Measurements from ENCODE around the gene IFNA14.
A peak's percentile ranks its signal among the peaks of the same experiment; 100 is the strongest.

Gene IFNA14

GRCh38 chr9:21266733-21267484 is 27.1 kb upstream of the IFNA14 start:
- no peak overlapping the region for H3K27ac ChIP-seq

GRCh38 chr9:21265421-21266189 is 25.8 kb upstream of the IFNA14 start:
- H3K27ac ChIP-seq: no peak overlapping the region
- no peak for TF ChIP-seq CTCF (IDR thresholded peaks at IDR 0.05)
- no peak for TF ChIP-seq ZFX (IDR thresholded peaks at IDR 0.05; ENCODE audit: borderline replicate concordance)

More at GRCh38 chr9:21266733-21267484, 27.1 kb upstream of the IFNA14 start:
- TF ChIP-seq CTCF (IDR thresholded peaks at IDR 0.05) (no peak), ZFX (IDR thresholded peaks at IDR 0.05; ENCODE audit: borderline replicate concordance) (no peak)

- no peak for TF ChIP-seq ZFX (IDR thresholded peaks at IDR 0.05; ENCODE audit: borderline replicate concordance)
- no peak for TF ChIP-seq CTCF (IDR thresholded peaks at IDR 0.05)
- no peak overlapping the region for H3K27ac ChIP-seq
Measured at GRCh38 chr9:21255538-21256212, 15.9 kb upstream of the IFNA14 start.

- TF ChIP-seq ZFX (IDR thresholded peaks at IDR 0.05; ENCODE audit: borderline replicate concordance): no peak
- TF ChIP-seq CTCF (IDR thresholded peaks at IDR 0.05): peak; percentile 73
- no peak overlapping the region for H3K27ac ChIP-seq
Measured at GRCh38 chr9:21252721-21253547, 13.1 kb upstream of the IFNA14 start.

- H3K27ac ChIP-seq: no peak overlapping the region
- TF ChIP-seq ZFX (IDR thresholded peaks at IDR 0.05; ENCODE audit: borderline replicate concordance) (no peak), CTCF (IDR thresholded peaks at IDR 0.05) (no peak)
Measured at GRCh38 chr9:21251638-21252037, 11.8 kb upstream of the IFNA14 start.

- H3K27ac ChIP-seq: no peak overlapping the region
- TF ChIP-seq ZFX (IDR thresholded peaks at IDR 0.05; ENCODE audit: borderline replicate concordance) (no peak), CTCF (IDR thresholded peaks at IDR 0.05) (no peak)
Measured at GRCh38 chr9:21251190-21251589, 11.4 kb upstream of the IFNA14 start.

All from 22Rv1 (cell line).